GM21423 (cell line): ENCODE data around the gene LPIN3.

ENCODE experiments used
- ATAC-seq: cut with Tn5 transposase; IDR thresholded peaks from one replicate; pipeline ENCODE4 v1.9.1; 2021; ENCODE audit warnings: mild to moderate bottlenecking, moderate library complexity; ENCODE audit not compliant: unreplicated experiment

The LPIN3 gene

DNA sequence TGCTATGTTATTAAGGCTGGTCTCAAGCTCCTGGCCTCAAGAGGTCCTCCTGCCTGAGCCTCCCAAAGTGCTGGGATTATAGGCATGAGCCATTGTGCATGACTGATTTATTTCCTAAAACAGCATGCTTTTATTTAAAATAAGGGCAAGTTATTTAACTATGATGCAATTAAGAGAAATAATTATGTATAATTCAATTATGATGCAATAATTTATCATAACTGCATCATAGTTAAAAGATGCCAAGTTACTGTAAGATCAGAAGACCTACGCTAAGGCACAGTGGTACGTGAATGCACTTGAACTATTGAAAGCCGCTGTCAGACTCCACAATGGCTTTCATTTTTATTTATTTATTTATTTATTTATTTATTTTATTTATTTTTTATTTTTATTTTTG, 50.3 kb downstream of the LPIN3 start:
- no peak for ATAC-seq

DNA sequence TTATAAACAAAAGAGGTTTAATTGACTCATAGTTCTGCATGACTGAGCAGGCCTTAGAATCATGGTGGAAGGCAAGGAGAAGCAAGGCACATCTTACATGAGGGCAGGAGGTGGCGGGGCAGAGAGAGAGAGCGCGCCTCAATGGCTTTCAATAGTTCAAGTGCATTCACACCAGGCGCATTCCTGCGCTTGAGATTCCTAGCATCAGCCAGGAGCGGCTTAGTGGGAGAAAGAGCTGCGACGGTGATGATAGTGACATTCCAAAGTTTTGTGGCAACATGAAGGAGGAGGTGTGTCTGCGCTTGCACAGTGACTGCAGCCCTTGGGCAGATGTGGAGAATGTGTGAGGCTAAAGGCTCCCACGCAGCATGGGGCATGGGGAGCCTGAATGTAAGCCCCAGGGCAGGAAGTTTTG, 51.0 kb downstream of the LPIN3 start:
- no peak for ATAC-seq

DNA sequence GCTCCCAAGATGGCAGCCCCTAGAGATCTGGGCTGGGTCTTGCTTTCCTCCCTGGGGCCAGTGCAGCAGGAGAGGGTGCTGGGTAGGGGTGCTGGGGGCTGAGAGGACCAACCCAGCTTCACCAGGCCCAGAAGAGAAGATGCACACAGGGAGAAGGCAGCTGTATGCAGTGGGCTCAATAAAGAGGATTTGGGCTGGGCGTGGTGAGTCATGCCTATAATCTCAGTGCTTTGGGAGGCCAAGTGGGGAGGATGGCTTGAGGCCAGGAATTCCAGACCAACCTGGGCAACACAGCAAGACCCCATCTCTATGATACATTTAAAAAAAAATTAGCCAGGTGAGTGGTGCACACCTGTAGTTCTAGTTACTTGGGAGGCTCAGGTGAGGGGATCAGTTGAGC, 51.7 kb downstream of the LPIN3 start:
- no peak for ATAC-seq

DNA sequence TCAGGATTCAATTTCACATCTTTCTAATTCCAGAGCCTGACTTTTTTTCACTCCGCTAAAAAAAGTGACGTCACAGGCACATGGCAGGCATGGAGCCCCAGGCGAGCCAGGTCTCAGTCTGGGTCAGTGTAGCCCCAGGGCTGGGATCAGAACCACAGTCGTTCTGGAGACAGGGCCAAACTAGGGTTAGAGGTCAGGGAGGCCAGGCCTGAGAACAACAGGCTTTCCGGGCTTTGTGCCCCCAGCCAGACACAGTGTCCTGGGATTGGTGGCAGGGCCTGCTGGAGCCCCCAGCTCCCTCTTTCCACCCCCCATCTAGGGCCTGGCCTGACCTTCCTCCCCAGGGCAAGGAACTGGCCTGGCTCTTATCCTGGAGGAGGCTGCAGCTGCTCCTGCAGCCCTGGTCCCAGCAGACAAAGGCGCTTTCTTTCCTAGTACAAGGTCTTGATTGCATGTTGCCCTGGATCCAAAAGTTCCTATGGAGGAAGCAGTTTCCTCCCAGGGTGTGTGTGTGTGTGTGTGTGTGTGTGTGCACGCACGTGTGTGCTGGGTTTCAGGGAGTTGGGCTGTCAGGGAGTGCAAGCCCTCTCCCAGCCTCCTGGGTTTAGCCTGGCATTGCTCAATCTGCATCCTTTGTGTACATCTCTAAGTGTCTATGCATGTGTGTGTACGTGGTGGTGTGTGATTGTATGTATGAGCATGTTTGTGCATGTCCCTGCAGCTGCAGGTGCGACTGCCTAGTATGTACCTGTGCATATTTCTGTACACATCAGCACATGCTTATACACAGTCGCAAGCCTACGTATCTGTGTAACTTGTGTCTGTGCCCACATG, 52.5 kb downstream of the LPIN3 start:
- ATAC-seq, result no peak

DNA sequence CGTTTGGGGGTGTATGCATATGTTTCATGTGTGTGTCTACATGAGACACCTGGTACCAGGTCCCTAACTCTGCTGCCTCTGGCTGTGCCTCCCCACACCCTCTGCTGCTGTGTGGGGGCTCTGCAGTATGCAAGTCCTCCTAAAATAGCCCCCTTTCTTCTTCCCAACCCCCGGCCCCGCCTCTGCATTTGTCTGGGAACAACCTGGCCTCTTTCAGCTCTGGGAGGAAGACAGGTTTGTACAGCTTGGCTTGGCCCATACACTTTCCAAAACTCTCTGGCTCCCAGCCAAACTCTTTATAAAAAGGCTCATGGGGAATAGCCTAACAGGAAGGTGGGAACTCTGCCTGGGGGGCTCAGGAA, 53.1 kb downstream of the LPIN3 start:
- no peak for ATAC-seq

DNA sequence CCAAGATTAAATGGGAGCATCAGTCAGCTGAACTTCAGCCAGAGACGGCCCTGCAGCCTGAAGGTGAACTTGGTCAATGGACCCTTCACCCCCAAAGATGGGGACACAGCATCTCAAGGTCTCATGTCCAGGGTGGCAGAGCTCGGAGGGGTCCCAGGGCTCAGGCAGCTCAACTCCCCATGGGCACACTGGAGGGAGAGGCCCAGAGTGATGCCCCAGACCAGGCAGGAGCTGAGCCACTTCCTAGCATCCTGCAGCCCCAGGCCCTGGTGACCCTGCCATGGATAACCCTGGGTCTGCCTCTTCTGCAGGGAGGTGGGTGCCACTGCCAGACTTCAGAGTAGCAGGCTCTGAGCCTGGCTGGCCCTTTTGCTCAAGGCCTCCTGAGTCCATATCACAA, 53.5 kb downstream of the LPIN3 start:
- no peak for ATAC-seq

DNA sequence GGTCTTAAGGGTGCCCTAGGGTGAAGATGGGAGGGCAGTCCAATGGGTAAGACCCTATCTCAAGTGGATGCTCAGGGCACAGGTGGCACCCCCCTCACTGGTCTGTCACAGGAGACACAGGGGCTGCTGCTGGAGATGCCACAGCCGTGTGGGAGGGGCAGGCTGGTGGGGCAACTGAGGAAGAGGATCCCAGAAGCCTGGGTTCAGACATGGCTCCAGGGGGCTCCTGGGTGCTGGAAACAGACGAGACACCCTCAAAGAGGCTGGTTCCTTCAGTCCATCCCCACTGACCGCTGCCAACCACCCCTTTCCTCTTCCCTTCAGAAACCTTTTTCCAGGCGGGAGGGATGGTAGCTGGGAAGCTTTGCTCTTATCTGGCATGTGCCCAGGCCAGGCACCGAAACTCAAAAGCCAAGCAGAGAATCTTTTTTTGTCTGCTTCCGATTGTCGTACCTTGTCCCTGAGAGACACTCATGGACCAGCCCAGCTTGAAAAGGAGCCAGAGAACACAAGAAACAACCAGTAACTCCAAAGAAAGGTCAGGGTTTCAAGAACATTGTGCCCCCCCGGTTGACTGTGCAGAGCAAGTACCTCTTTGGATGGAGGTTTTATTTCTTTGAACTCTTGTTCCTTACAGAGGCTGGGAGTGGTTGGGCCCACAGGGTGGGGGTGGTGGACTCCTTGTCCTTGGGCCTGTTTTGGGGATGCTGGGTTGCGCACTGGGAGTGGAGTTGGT, 54.5 kb downstream of the LPIN3 start:
- ATAC-seq, result no peak

DNA sequence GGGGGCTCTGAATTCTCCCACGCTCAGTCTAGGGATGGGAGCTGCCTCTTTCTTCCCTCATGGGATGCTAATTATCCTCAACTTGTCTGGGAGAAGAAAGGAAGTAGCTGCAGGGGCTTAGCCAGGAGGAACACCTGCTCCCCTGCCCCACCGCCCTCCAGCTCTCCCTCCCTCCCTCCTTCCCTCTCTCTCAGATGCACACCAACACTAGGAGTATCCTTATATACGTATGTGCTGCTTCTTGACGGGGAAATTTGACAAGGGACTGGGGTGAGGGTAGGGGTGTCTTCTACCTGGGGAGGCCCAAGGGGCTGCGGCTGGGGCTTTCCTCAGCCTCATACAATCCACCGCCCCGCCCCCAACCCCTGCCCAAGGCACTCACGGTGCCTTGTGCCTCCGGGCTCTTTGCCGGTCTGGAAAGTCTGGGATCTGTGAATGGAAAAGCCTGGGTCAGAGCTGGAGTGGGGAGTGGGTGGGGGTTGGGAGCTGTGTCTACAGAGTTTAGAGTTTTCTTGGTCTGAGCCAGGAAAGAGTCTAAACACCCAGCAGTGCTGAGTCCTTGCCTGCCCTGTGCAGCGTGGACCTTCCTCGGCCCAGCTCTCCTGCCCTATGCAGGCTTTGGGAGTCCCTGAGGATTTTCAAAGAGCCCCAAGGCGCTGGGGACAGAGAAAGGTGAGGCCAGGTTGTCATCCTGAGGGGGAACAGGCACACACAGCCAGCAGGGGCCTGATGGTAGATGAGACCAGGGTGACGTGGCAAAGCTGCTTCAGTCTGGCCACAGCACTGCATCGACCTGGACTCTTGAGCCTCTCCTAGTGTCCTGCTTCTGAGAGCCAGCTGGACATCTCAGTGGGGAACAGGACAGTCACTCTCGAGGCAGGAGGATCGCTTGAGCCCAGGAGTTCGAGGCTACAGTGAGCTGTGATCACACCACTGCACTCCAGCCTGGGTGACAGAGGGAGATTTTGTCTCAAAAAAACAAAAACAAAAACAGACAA, 55.3 kb downstream of the LPIN3 start:
- ATAC-seq, result no peak

DNA sequence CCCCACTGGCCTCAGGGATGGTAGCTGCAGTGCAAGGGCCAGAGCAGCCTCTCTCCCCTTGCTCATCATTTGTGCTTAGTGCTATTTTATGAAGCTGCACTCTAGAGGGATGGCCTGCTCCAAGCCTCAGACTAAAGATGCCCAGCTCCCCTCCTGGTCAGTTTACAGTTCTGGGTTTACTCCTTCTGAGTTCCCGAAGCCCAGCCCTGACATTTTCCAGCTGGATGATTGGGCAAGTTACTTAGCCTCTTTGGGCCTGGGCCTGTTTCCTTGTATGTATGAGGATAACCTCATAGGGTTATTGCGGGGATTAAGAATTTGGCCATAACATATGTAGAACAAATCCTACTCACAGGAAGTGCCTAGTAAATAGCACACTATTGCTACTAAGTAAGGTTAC, 57.8 kb downstream of the LPIN3 start:
- no peak for ATAC-seq

DNA sequence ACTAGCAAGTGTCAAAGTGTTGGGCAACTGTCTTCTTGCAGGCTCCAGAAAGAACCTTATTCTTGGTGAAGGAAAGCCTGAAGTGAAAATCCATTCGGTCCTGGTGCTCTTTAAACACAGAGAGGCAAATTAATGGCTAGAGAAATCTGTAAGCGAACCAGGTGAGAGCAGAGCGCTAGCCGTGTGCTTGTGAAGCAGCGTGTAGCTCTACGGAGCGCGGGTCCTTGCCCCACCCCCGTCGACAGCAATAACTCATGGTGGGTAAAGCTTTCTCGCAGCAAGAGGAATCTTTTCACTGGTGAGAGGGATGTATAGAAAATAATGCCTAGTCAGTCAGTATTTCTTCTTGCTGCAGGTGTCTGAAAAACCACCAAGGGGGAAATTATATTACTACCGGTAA, 63.0 kb downstream of the LPIN3 start:
- ATAC-seq, result no peak

DNA sequence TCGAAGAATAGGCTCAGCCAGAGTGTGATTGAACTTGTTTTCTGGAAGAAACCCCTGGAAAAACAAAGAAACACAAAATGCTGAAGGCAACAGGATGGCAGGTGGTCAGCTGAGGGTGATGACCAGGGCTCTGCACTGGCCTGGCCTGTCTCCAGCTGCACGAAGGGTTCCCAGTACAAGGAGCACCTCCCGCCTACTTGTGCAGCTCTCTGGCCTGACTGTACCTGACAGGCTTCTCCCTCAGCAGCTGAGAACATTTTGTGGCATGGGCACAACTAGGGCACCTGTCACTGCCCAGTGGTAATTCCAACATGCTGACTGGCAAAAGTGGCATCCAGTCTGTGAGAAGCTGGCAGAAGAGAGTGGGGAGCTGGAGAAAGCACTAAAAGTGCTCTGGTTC, 64.8 kb downstream of the LPIN3 start:
- ATAC-seq, result no peak

DNA sequence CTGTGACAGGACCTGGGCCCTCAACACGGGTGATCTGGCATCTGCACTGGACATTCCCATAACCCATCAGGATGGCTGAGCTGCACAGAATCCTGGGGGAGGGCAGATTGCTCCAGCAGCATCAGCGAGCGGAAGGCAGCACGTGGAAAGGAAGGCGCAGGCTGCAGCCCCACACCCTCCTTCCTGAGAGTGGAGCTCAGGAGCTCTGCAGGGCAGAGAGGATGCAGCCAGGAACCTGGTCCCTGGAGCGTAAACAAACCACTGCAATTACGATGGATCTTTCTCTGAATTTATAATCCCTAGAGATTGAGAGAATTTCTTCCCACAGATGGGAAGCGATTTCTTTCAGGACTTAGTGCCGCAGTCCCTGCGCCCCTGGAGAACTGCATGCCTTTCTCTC, 65.7 kb downstream of the LPIN3 start:
- ATAC-seq, result no peak

DNA sequence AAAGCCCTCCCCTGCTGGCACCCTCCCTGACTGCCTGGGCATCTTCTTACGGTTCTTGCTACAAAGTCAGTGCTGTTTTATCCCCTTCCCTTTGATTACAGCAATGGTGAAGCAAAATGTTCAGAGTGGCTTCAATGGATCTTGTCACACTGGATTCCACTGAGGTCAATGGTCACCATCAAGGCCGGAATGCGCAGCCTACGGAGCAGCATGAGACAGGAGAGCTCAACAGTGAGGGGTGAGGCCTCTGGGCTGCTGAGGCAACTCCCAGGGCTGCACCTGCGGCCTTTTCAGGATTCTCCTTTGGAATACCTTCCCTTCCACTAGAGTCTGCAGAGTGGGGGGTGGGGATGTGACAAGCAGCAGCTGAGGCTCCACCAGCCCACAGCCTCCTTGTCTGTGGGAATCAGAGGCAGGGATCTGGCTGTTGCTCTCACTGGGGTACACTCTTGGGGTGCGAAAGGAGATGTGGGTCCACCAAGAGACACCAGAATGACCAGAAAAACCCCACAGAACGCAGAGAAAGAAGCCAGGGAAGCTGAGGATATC, 66.3 kb downstream of the LPIN3 start:
- no peak for ATAC-seq

DNA sequence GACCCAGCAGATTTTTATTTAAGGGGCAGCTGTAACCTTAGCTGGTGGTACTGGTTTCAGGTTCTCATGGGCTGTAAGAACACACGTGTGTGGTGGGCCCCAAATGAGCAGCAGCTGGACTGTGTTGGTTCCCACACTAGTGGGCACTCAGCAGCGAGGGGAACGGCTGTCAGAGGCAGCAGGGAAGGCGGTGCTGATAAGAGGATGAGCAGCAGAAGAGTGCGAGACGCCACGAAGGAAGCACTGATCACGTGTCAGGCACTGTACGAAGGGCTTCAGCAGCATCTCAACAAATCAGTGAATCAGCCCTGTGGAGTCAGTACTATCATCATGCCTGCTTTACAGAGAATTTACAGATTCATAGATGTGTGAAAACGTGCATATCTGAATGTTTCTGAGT, 67.0 kb downstream of the LPIN3 start:
- ATAC-seq, result no peak

DNA sequence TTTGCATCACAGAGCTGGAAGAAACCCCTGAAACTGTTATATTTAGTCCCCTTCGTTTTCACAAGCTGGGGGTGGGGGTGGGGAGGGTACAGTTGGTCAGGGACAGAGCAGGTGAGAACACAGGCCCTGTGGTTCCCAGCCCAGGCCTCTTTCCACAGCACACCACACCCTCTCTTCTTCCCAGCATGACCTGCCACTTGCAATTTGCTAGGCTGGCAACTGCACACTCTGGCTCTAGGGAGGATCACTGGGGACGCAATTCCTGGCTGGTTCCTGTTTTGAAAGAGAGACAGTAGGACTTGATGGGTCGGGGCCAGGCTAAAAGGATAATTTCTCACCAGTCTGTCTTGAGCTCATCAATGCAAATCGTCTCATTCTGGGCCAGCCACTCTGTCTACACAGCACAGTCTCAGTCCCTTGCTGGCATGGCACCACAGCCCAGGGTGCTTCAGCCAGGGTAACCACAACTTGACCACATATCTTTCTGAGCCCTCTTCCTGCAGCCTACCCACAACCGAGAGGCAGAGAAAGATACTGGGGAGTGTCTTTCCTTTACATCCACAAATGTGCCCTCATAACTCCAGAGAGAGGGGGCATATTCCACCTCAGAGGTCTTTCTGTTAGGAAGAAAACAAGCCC, 67.7 kb downstream of the LPIN3 start:
- ATAC-seq, result peak; percentile 78

DNA sequence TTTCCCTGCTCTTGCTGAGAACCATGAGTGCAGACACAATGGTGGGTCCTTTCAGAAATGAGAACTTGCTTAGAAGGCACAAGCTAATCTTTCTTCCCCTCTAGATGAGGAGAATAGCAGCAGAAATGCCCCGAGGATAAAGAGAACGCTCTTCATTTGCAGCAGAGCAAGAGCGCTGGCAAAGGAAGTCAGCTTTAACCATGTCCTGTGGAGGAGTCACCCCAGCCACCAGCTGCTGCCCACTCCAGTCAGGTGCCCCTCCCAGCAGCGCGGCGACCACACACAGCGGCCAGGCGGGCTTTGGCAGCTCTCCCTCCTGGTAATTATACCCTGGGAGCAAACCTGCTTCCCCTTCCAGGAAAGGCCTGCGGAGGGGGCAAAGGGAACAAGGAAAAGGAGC, 68.4 kb downstream of the LPIN3 start:
- ATAC-seq, result no peak
